SK-N-SH (cell line): Measurements from ENCODE around the gene SMOC1. TPM values are rescaled to one million over a fixed set of nuclear protein-coding genes. Genes with fewer than 3 reads are reported as not detected.

Source experiments
- CTCF ChIA-PET: fragments of 300-600, 350-600 bp; formaldehyde crosslinking; extraction: SDS; loops from one replicate; lab custom pipeline; 2021; lab: Yijun Ruan, JAX
- POLR2A ChIA-PET: fragments of 350-600 bp; sonication (Branson Sonifier 250); formaldehyde crosslinking; extraction: SDS; loops from one replicate; lab custom pipeline; 2020; ENCODE audit warnings: antibody characterized with exemption, inconsistent platforms; lab: Yijun Ruan, JAX
- DNase-seq: peaks from one replicate; pipeline ENCODE4 v3.0.0; 2012
- H2AFZ ChIP-seq: fragments of 200-600 bp; sonication (generic); 2 replicates; pipeline ENCODE4 v1.8.1; 2016; ENCODE audit warnings: antibody characterized with exemption, mild to moderate bottlenecking, low read depth
- H3F3A ChIP-seq: fragments of 200-600 bp; sonication (generic); replicated peaks from 2 replicates; pipeline ENCODE3; 2016; ENCODE audit warnings: antibody characterized with exemption, mild to moderate bottlenecking; ENCODE audit not compliant: insufficient read depth
- H3K27ac ChIP-seq, 2 experiments: fragments of 200-500 bp in 1 of 2; fragments of 200-600 bp in 1 of 2; sonication (Bioruptor generic) in 1 of 2; sonication (generic), shearing (Covaris generic) in 1 of 2; 2 replicates each; pipeline versions ENCODE4 v1.5.1 to v1.6.1; 2014 to 2016; ENCODE audit warnings: low read depth in 2 of 2, inconsistent platforms in 1 of 2, low read length in 1 of 2, mild to moderate bottlenecking in 1 of 2, mixed read lengths in 1 of 2
- H3K27me3 ChIP-seq: fragments of 200-600 bp; sonication (generic), shearing (Covaris generic); 2 replicates; pipeline ENCODE4 v1.6.1; 2016; ENCODE audit warnings: mixed run types; ENCODE audit not compliant: insufficient read depth
- H3K36me3 ChIP-seq, 2 experiments: fragments of 200-500 bp in 1 of 2; fragments of 200-600 bp in 1 of 2; sonication (Bioruptor generic) in 1 of 2; sonication (generic) in 1 of 2; replicated peaks in 1 of 2; 2 replicates each; pipeline versions ENCODE3 to v1.5.1; 2014 to 2016; ENCODE audit warnings: low read length in 1 of 2, mild to moderate bottlenecking in 1 of 2; ENCODE audit not compliant: insufficient read depth in 2 of 2, control insufficient read depth in 1 of 2
- H3K4me1 ChIP-seq, 2 experiments: fragments of 200-500 bp in 1 of 2; fragments of 200-600 bp in 1 of 2; sonication (Bioruptor generic) in 1 of 2; sonication (generic), shearing (Covaris generic) in 1 of 2; 2 replicates each; pipeline versions ENCODE4 v1.5.1 to v1.6.1; 2014 to 2016; ENCODE audit warnings: low read depth in 1 of 2, low read length in 1 of 2, mixed run types in 1 of 2; ENCODE audit not compliant: insufficient read depth in 2 of 2, control insufficient read depth in 1 of 2
- H3K4me2 ChIP-seq: fragments of 200-600 bp; sonication (generic), shearing (Covaris generic); 2 replicates; pipeline ENCODE4 v1.6.1; 2017; ENCODE audit warnings: mixed run types
- H3K4me3 ChIP-seq, 2 experiments: fragments of 200-500 bp in 1 of 2; fragments of 200-600 bp in 1 of 2; sonication (Bioruptor generic) in 1 of 2; sonication (generic), shearing (Covaris generic) in 1 of 2; 2 replicates each; pipeline versions ENCODE4 v1.5.1 to v1.8.1; 2014 to 2016; ENCODE audit warnings: low read depth in 2 of 2, inconsistent platforms in 1 of 2, low read length in 1 of 2, mild to moderate bottlenecking in 1 of 2, mixed read lengths in 1 of 2, moderate library complexity in 1 of 2
- H3K79me2 ChIP-seq: fragments of 200-600 bp; sonication (generic); 2 replicates; pipeline ENCODE4 v1.8.1; 2017; ENCODE audit warnings: mild to moderate bottlenecking; ENCODE audit not compliant: insufficient read depth
- H3K9ac ChIP-seq: fragments of 200-600 bp; sonication (generic); 2 replicates; pipeline ENCODE4 v1.6.1; 2017; ENCODE audit warnings: mixed run types
- H3K9me2 ChIP-seq: fragments of 200-600 bp; sonication (generic); 2 replicates; pipeline ENCODE4 v1.6.1; 2017; ENCODE audit warnings: mixed run types
- H3K9me3 ChIP-seq: fragments of 200-600 bp; sonication (generic); 2 replicates; pipeline ENCODE4 v1.6.1; 2017; ENCODE audit warnings: mixed run types, mild to moderate bottlenecking, moderate library complexity
- H4K20me1 ChIP-seq: fragments of 200-600 bp; sonication (generic); 2 replicates; pipeline ENCODE4 v1.6.1; 2017; ENCODE audit warnings: mild to moderate bottlenecking, mixed run types; ENCODE audit not compliant: insufficient read depth
- CHD2 ChIP-seq: fragments of 150-350 bp; IDR thresholded peaks from 2 replicates; pipeline ENCODE4 v1.6.1; 2018; ENCODE audit warnings: low read length; ENCODE audit not compliant: partially characterized antibody
- EP300 ChIP-seq, 2 experiments: IDR thresholded peaks; 2 replicates each; pipeline versions ENCODE4 v1.4.0 to v1.6.1; 2012; ENCODE audit warnings: borderline replicate concordance in 1 of 2, low read depth in 1 of 2, low read length in 1 of 2
- FOXJ3 ChIP-seq: sonication (generic); formaldehyde crosslinking; IDR thresholded peaks from 2 replicates; pipeline ENCODE4 v1.5.1; 2020; ENCODE audit warnings: mild to moderate bottlenecking, missing genetic modification reagents
- GABPA ChIP-seq: IDR thresholded peaks from 2 replicates; pipeline ENCODE4 v1.4.0; 2012; ENCODE audit warnings: low read depth, mild to moderate bottlenecking
- GATA2 ChIP-seq: sonication (generic); formaldehyde crosslinking; IDR thresholded peaks from 2 replicates; pipeline ENCODE4 v1.5.0; 2020; ENCODE audit warnings: mild to moderate bottlenecking, missing genetic modification reagents
- MXI1 ChIP-seq: IDR thresholded peaks from 2 replicates; pipeline ENCODE4 v1.6.1; 2012; ENCODE audit warnings: mild to moderate bottlenecking, low read depth, low read length, improper control_type of control experiment
- PBX3 ChIP-seq: IDR thresholded peaks from 2 replicates; pipeline ENCODE4; 2012
- POLR2AphosphoS5 ChIP-seq: IDR thresholded peaks from 2 replicates; pipeline ENCODE4 v1.6.1; 2012; ENCODE audit warnings: low read depth, low read length
- RCOR1 ChIP-seq: fragments of 150-350 bp; IDR thresholded peaks from 2 replicates; pipeline ENCODE4 v1.6.1; 2017; ENCODE audit warnings: antibody characterized with exemption, low read length
- RFX5 ChIP-seq: IDR thresholded peaks from 2 replicates; pipeline ENCODE4 v1.6.1; 2012; ENCODE audit warnings: mild to moderate bottlenecking, improper control_type of control experiment, low read length
- RXRA ChIP-seq: IDR thresholded peaks from 2 replicates; pipeline ENCODE4 v1.4.0; 2012; ENCODE audit warnings: low read depth, mild to moderate bottlenecking, borderline replicate concordance
- SIN3A ChIP-seq: IDR thresholded peaks from 2 replicates; pipeline ENCODE4 v1.6.1; 2012; ENCODE audit warnings: low read depth, mild to moderate bottlenecking, low read length, moderate library complexity, borderline replicate concordance
- TAF1 ChIP-seq: IDR thresholded peaks from 2 replicates; pipeline ENCODE4 v1.6.1; 2012; ENCODE audit warnings: low read depth, mild to moderate bottlenecking, low read length, moderate library complexity, borderline replicate concordance
- TCF12 ChIP-seq: IDR thresholded peaks from 2 replicates; pipeline ENCODE4 v1.4.0; 2012
- YY1 ChIP-seq: IDR thresholded peaks from 2 replicates; pipeline ENCODE4 v1.4.0; 2012; ENCODE audit warnings: low read depth, mild to moderate bottlenecking
- WGBS: methylation state at CpG from one replicate; pipeline ENCODE4 v1.1.6; 2017; ENCODE audit warnings: low lambda C conversion rate; 5-methylcytosine and 5-hydroxymethylcytosine counted together
- polyA plus RNA-seq, 3 experiments: library from polyadenylated mRNA; depleted of rRNA; stranded (reverse); fragments of >200 nt; gene quantifications; 2 replicates each; pipeline ENCODE4 v1.2.3, GENCODE V29; 2012

SMOC1 gene
- polyA plus RNA-seq, 1 of the 3 experiments (the other 2 are of a cell fraction): not detected

- 19% methylated on average over 12 of the region's 12 CpGs for WGBS
- H3K79me2 ChIP-seq: no peaks in the 10 kb centered on the region
- no peak overlapping the region for H3K4me2 ChIP-seq
- TF ChIP-seq RXRA (no peak), GABPA (no peak), PBX3 (peak; percentile 56), TCF12 (peak; percentile 56), MXI1 (peak; percentile 39; the same call in 1 of the 2 replicates), CHD2 (peak; percentile 90), SIN3A (no peak), TAF1 (no peak), GATA2 (CRISPR knock-in tag) (peak; percentile 99), POLR2AphosphoS5 (peak; percentile 62), FOXJ3 (CRISPR knock-in tag) (peak; percentile 96), RCOR1 (peak; percentile 99), EP300 (IDR thresholded peaks at IDR 0.05; ENCODE audit: borderline replicate concordance in 1 of 2, low read depth in 1 of 2, low read length in 1 of 2) (peak in 1 of 2 experiments; percentile 99; a peak in 2 of 4 replicates)
- no peak overlapping the region for H2AFZ ChIP-seq
- H3K36me3 ChIP-seq: no peaks in the 10 kb centered on the region
- no peaks in the 10 kb centered on the region for H3K9me3 ChIP-seq
- peaks cover 0 to 44% of the 10 kb centered on the region in 2 experiments; a peak in 2 of 4 replicates for H3K4me1 ChIP-seq
- ChIA-PET POLR2A (interaction anchor here (1.3 kb wide), 1 partner anchor 62 kb away, joined by 4 read pairs; no protein-coding TSS in a partner anchor), CTCF (interaction anchor here (0.7 to 8.5 kb wide), 6 partner anchors 19 to 130 kb away, joined by 3 to 39 read pairs (median 4); no protein-coding TSS in a partner anchor)
- no peaks in the 10 kb centered on the region for H3K27me3 ChIP-seq
- H4K20me1 ChIP-seq: no peaks in the 10 kb centered on the region
- H3F3A ChIP-seq: no peaks in the 10 kb centered on the region
- H3K27ac ChIP-seq: peak overlapping the region in 1 of 2 experiments; percentile 94; a peak in 2 of 4 replicates
- H3K9me2 ChIP-seq: no peaks in the 10 kb centered on the region
- peak; percentile 78 for DNase-seq
- H3K4me3 ChIP-seq: no peak overlapping the region
- no peak overlapping the region for H3K9ac ChIP-seq
Observed at GRCh38 chr14:69943084-69943780, 64.0 kb downstream of the SMOC1 start.

GRCh38 chr14:69945347-69945746, 66.1 kb downstream of the SMOC1 start:
- CTCF ChIA-PET: interaction anchor here (0.8 to 8.5 kb wide), 4 partner anchors 12 to 126 kb away, joined by 3 to 39 read pairs (median 6); no protein-coding TSS in a partner anchor
- 13% methylated on average over 1 of the region's 1 CpG for WGBS

More at GRCh38 chr14:69945347-69945746, 66.1 kb downstream of the SMOC1 start:
- peaks cover 0 to 48% of the 10 kb centered on the region in 2 experiments; a peak in 2 of 4 replicates for H3K4me1 ChIP-seq
- DNase-seq: no peak
- H3K9ac ChIP-seq: no peak overlapping the region
- H3F3A ChIP-seq: no peaks in the 10 kb centered on the region
- no peak overlapping the region; a peak in 1 of 4 replicates for H3K27ac ChIP-seq
- H3K9me3 ChIP-seq: no peaks in the 10 kb centered on the region
- H3K36me3 ChIP-seq: no peaks in the 10 kb centered on the region
- no peak overlapping the region for H3K4me3 ChIP-seq
- no peaks in the 10 kb centered on the region for H3K27me3 ChIP-seq
- POLR2A ChIA-PET: no interaction called here
- H3K79me2 ChIP-seq: no peaks in the 10 kb centered on the region
- H4K20me1 ChIP-seq: no peaks in the 10 kb centered on the region
- no peak for TF ChIP-seq POLR2AphosphoS5
- no peak for TF ChIP-seq PBX3
- TF ChIP-seq EP300 (IDR thresholded peaks at IDR 0.05; ENCODE audit: borderline replicate concordance in 1 of 2, low read depth in 1 of 2, low read length in 1 of 2): no peak
- no peak for TF ChIP-seq YY1
- TF ChIP-seq RFX5: no peak
- H3K9me2 ChIP-seq: no peaks in the 10 kb centered on the region
- H3K4me2 ChIP-seq: no peak overlapping the region
- no peak overlapping the region for H2AFZ ChIP-seq
